Activated CD8-positive, alpha-beta memory T cell treated with anti-CD3 and anti-CD28 coated beads, Interleukin-2, amount 10 ng/mL, durations not matched to agents 7 days and 5 days (primary cell): ENCODE data around the gene FARS2. TPM values are rescaled to one million over a fixed set of nuclear protein-coding genes. Genes with fewer than 3 reads are reported as not detected.
A peak's percentile ranks its signal among the peaks of the same experiment; 100 is the strongest.

Experiments used
- ATAC-seq: fragments of 150-1000 bp; cut with Tn5 transposase; one replicate; pipeline ENCODE4 v1.10.0; 2021; ENCODE audit warnings: moderate library complexity
- CTCF ChIA-PET: fragments of 350-600 bp; sonication (Branson Sonifier 250); formaldehyde crosslinking; loops from one replicate; lab custom pipeline; 2021; ENCODE audit warnings: antibody characterized with exemption; lab: Charles Lee
- DNase-seq: peaks from one replicate; pipeline ENCODE4 v3.0.0-alpha.2; 2020
- H3K27ac Mint-ChIP-seq: one replicate; pipeline ENCODE4 v1.8.0; 2021; ENCODE audit warnings: mild to moderate bottlenecking, mixed read lengths
- H3K27me3 Mint-ChIP-seq: one replicate; pipeline ENCODE4 v1.8.0; 2021; ENCODE audit warnings: mixed read lengths
- H3K36me3 Mint-ChIP-seq: one replicate; pipeline ENCODE4 v1.8.0; 2021; ENCODE audit warnings: mild to moderate bottlenecking, mixed read lengths
- H3K4me1 Mint-ChIP-seq: one replicate; pipeline ENCODE4 v1.8.0; 2021; ENCODE audit warnings: mixed read lengths
- H3K4me3 Mint-ChIP-seq: one replicate; pipeline ENCODE4 v1.8.0; 2021; ENCODE audit warnings: mild to moderate bottlenecking, moderate library complexity, mixed read lengths
- H3K9me3 Mint-ChIP-seq: one replicate; pipeline ENCODE4 v1.8.0; 2022; ENCODE audit warnings: low read depth, mixed read lengths
- total RNA-seq, 2 experiments: library from RNA; stranded (reverse); gene quantifications; one replicate each; pipeline ENCODE4 v1.2.3, GENCODE V29; 2021

FARS2 gene
- total RNA-seq, 2 experiments from 2014 or later = 23.2 to 28.3 TPM

GRCh38 chr6:5522147-5522546 is 260.8 kb downstream of the FARS2 start:
- Mint-ChIP-seq H3K27ac (no peak overlapping the region), H3K27me3 (no peaks in the 10 kb centered on the region), H3K9me3 (no peaks in the 10 kb centered on the region), H3K36me3 (peaks cover 7% of the 10 kb centered on the region), H3K4me3 (no peak overlapping the region), H3K4me1 (peaks cover 31% of the 10 kb centered on the region)
- peak; percentile 44 for DNase-seq
- ATAC-seq = no peak
- CTCF ChIA-PET = no interaction called here

GRCh38 chr6:5524110-5524509 is 262.8 kb downstream of the FARS2 start:
- H3K9me3 Mint-ChIP-seq = no peaks in the 10 kb centered on the region
- no peak for ATAC-seq
- H3K27me3 Mint-ChIP-seq = no peaks in the 10 kb centered on the region
- no peak overlapping the region for H3K4me3 Mint-ChIP-seq
- no peak overlapping the region for H3K27ac Mint-ChIP-seq
- H3K4me1 Mint-ChIP-seq = peaks cover 21% of the 10 kb centered on the region
- CTCF ChIA-PET = interaction anchor here (1.5 kb wide), 1 partner anchor 53 kb away, joined by 6 read pairs; no protein-coding TSS in a partner anchor
- no peak for DNase-seq
- H3K36me3 Mint-ChIP-seq = peaks cover 7% of the 10 kb centered on the region

GRCh38 chr6:5525209-5525608 is 263.9 kb downstream of the FARS2 start:
- H3K27ac Mint-ChIP-seq = no peak overlapping the region
- peaks cover 12% of the 10 kb centered on the region for H3K4me1 Mint-ChIP-seq
- CTCF ChIA-PET = no interaction called here
- no peak for DNase-seq
- no peaks in the 10 kb centered on the region for H3K27me3 Mint-ChIP-seq
- no peak for ATAC-seq
- H3K9me3 Mint-ChIP-seq = no peaks in the 10 kb centered on the region
- H3K4me3 Mint-ChIP-seq = no peak overlapping the region
- peaks cover 5% of the 10 kb centered on the region for H3K36me3 Mint-ChIP-seq

- Mint-ChIP-seq H3K27ac (no peak overlapping the region), H3K4me1 (peaks cover 8% of the 10 kb centered on the region), H3K4me3 (no peak overlapping the region), H3K36me3 (peaks cover 6% of the 10 kb centered on the region), H3K9me3 (no peaks in the 10 kb centered on the region), H3K27me3 (no peaks in the 10 kb centered on the region)
- DNase-seq (no peak), ATAC-seq (no peak)
- CTCF ChIA-PET = interaction anchor here (1.1 kb wide), 1 partner anchor 12 kb away, joined by 3 read pairs; no protein-coding TSS in a partner anchor
Measured at GRCh38 chr6:5529015-5529414, 267.7 kb downstream of the FARS2 start.

GRCh38 chr6:5529733-5530132 is 268.4 kb downstream of the FARS2 start:
- DNase-seq = no peak
- peaks cover 6% of the 10 kb centered on the region for H3K36me3 Mint-ChIP-seq
- H3K27me3 Mint-ChIP-seq = no peaks in the 10 kb centered on the region
- H3K27ac Mint-ChIP-seq = no peak overlapping the region
- H3K4me1 Mint-ChIP-seq = peaks cover 8% of the 10 kb centered on the region
- no peak overlapping the region for H3K4me3 Mint-ChIP-seq
- CTCF ChIA-PET = no interaction called here
- no peaks in the 10 kb centered on the region for H3K9me3 Mint-ChIP-seq
- no peak for ATAC-seq

GRCh38 chr6:5531161-5531560 is 269.8 kb downstream of the FARS2 start:
- Mint-ChIP-seq H3K4me3 (no peak overlapping the region), H3K27ac (no peak overlapping the region)
- CTCF ChIA-PET = no interaction called here

GRCh38 chr6:5531853-5532375 is 270.6 kb downstream of the FARS2 start:
- Mint-ChIP-seq H3K9me3 (no peaks in the 10 kb centered on the region), H3K27ac (no peak overlapping the region), H3K27me3 (no peaks in the 10 kb centered on the region), H3K36me3 (peaks cover 7% of the 10 kb centered on the region), H3K4me1 (peaks cover 8% of the 10 kb centered on the region), H3K4me3 (no peak overlapping the region)
- ATAC-seq = no peak
- DNase-seq = no peak
- CTCF ChIA-PET = no interaction called here

More at GRCh38 chr6:5531161-5531560, 269.8 kb downstream of the FARS2 start:
- ATAC-seq = no peak
- peaks cover 6% of the 10 kb centered on the region for H3K36me3 Mint-ChIP-seq
- H3K27me3 Mint-ChIP-seq = no peaks in the 10 kb centered on the region
- H3K4me1 Mint-ChIP-seq = peaks cover 8% of the 10 kb centered on the region
- no peaks in the 10 kb centered on the region for H3K9me3 Mint-ChIP-seq
- DNase-seq = no peak

- Mint-ChIP-seq H3K4me1 (peaks cover 8% of the 10 kb centered on the region), H3K27ac (no peak overlapping the region), H3K9me3 (no peaks in the 10 kb centered on the region), H3K27me3 (no peaks in the 10 kb centered on the region), H3K36me3 (peaks cover 5% of the 10 kb centered on the region), H3K4me3 (no peak overlapping the region)
- no peak for DNase-seq
- no peak for ATAC-seq
- CTCF ChIA-PET = no interaction called here
Measured at GRCh38 chr6:5532941-5533340, 271.6 kb downstream of the FARS2 start.

- CTCF ChIA-PET = no interaction called here
- Mint-ChIP-seq H3K36me3 (peaks cover 5% of the 10 kb centered on the region), H3K4me3 (no peak overlapping the region), H3K4me1 (peaks cover 8% of the 10 kb centered on the region), H3K27me3 (no peaks in the 10 kb centered on the region), H3K9me3 (no peaks in the 10 kb centered on the region), H3K27ac (no peak overlapping the region)
- ATAC-seq (no peak), DNase-seq (no peak)
Measured at GRCh38 chr6:5534643-5535042, 273.3 kb downstream of the FARS2 start.

- CTCF ChIA-PET = no interaction called here
- no peaks in the 10 kb centered on the region for H3K27me3 Mint-ChIP-seq
- no peak for ATAC-seq
- peaks cover 9% of the 10 kb centered on the region for H3K4me1 Mint-ChIP-seq
- no peak overlapping the region for H3K4me3 Mint-ChIP-seq
- H3K9me3 Mint-ChIP-seq = no peaks in the 10 kb centered on the region
- DNase-seq = no peak
- no peak overlapping the region for H3K27ac Mint-ChIP-seq
- peaks cover 7% of the 10 kb centered on the region for H3K36me3 Mint-ChIP-seq
Measured at GRCh38 chr6:5536644-5537043, 275.3 kb downstream of the FARS2 start.

GRCh38 chr6:5537132-5537531 is 275.8 kb downstream of the FARS2 start:
- H3K4me3 Mint-ChIP-seq = no peak overlapping the region
- H3K27me3 Mint-ChIP-seq = no peaks in the 10 kb centered on the region
- no peak for ATAC-seq
- peaks cover 9% of the 10 kb centered on the region for H3K4me1 Mint-ChIP-seq
- CTCF ChIA-PET = no interaction called here
- DNase-seq = no peak
- H3K36me3 Mint-ChIP-seq = peaks cover 8% of the 10 kb centered on the region
- no peaks in the 10 kb centered on the region for H3K9me3 Mint-ChIP-seq
- H3K27ac Mint-ChIP-seq = no peak overlapping the region

GRCh38 chr6:5537967-5538366 is 276.7 kb downstream of the FARS2 start:
- Mint-ChIP-seq H3K36me3 (peaks cover 10% of the 10 kb centered on the region), H3K27me3 (no peaks in the 10 kb centered on the region), H3K27ac (no peak overlapping the region), H3K4me3 (no peak overlapping the region), H3K4me1 (peaks cover 10% of the 10 kb centered on the region), H3K9me3 (no peaks in the 10 kb centered on the region)
- DNase-seq (no peak), ATAC-seq (no peak)
- CTCF ChIA-PET = no interaction called here

GRCh38 chr6:5540370-5540769 is 279.1 kb downstream of the FARS2 start:
- Mint-ChIP-seq H3K27me3 (no peaks in the 10 kb centered on the region), H3K9me3 (no peaks in the 10 kb centered on the region), H3K27ac (no peak overlapping the region), H3K4me3 (no peak overlapping the region), H3K4me1 (peaks cover 10% of the 10 kb centered on the region), H3K36me3 (peaks cover 16% of the 10 kb centered on the region)
- DNase-seq = no peak
- ATAC-seq = no peak
- CTCF ChIA-PET = no interaction called here

GRCh38 chr6:5541025-5541424 is 279.7 kb downstream of the FARS2 start:
- CTCF ChIA-PET = no interaction called here
- no peak overlapping the region for H3K27ac Mint-ChIP-seq
- no peak overlapping the region for H3K4me3 Mint-ChIP-seq
- no peaks in the 10 kb centered on the region for H3K9me3 Mint-ChIP-seq
- H3K27me3 Mint-ChIP-seq = no peaks in the 10 kb centered on the region
- ATAC-seq (no peak), DNase-seq (no peak)
- peaks cover 10% of the 10 kb centered on the region for H3K4me1 Mint-ChIP-seq
- peaks cover 20% of the 10 kb centered on the region for H3K36me3 Mint-ChIP-seq
